Measurements from ENCODE around the gene ACTA2.

ACTA2 gene

DNA sequence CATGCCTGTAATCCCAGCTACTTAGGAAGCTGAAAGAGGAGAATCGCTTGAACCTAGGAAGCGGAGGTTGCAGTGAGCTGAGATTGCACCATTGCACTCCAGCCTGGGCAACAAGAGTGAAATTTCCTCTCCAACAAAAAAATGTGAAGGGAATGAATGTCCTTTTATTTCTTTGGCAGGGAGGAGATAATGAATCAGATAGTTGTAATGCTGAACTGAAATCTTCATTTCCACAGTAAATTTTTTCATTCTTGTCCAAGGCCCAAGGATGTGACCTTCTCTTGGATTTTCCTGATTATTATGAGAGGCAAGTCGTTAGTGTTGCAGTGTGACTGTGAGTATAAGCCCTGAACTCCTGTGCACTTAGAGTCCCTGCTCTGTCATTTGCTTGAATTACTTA, 59.0 kb downstream of the ACTA2 start:
- Histone ChIP-seq H3K36me3 (ENCODE audit: control insufficient read depth, insufficient read depth, low read length) (no peaks in the 10 kb centered on the region), H3K4me1 (ENCODE audit: control insufficient read depth, insufficient read depth, low read length, poor library complexity, severe bottlenecking) (peaks cover 23% of the 10 kb centered on the region), H3K9me3 (ENCODE audit: control insufficient read depth, low read length) (no peaks in the 10 kb centered on the region), H3K27ac (ENCODE audit: low read depth, low read length, severe bottlenecking) (no peak overlapping the region), H3K4me3 (ENCODE audit: extremely low read depth, insufficient read depth, low read length, poor library complexity, severe bottlenecking) (no peak overlapping the region)
- 80 to 83% methylated on average over 1 to 3 of the region's 3 CpGs for WGBS, 2 experiments (ENCODE audit: insufficient coverage in 2 of 2)

GRCh38 chr10:88892222-88892967, 60.2 kb downstream of the ACTA2 start:
- no peaks in the 10 kb centered on the region for H3K9me3 ChIP-seq (ENCODE audit: control insufficient read depth, low read length)
- peaks cover 13% of the 10 kb centered on the region for H3K4me1 ChIP-seq (ENCODE audit: control insufficient read depth, insufficient read depth, low read length, poor library complexity, severe bottlenecking)
- no peak overlapping the region for H3K27ac ChIP-seq (ENCODE audit: low read depth, low read length, severe bottlenecking)
- no peak overlapping the region for H3K4me3 ChIP-seq (ENCODE audit: extremely low read depth, insufficient read depth, low read length, poor library complexity, severe bottlenecking)
- WGBS, 2 experiments (ENCODE audit: insufficient coverage in 2 of 2) = no CpG with 5 or more reads among the region's 2 CpGs
- H3K36me3 ChIP-seq (ENCODE audit: control insufficient read depth, insufficient read depth, low read length) = no peaks in the 10 kb centered on the region

DNA sequence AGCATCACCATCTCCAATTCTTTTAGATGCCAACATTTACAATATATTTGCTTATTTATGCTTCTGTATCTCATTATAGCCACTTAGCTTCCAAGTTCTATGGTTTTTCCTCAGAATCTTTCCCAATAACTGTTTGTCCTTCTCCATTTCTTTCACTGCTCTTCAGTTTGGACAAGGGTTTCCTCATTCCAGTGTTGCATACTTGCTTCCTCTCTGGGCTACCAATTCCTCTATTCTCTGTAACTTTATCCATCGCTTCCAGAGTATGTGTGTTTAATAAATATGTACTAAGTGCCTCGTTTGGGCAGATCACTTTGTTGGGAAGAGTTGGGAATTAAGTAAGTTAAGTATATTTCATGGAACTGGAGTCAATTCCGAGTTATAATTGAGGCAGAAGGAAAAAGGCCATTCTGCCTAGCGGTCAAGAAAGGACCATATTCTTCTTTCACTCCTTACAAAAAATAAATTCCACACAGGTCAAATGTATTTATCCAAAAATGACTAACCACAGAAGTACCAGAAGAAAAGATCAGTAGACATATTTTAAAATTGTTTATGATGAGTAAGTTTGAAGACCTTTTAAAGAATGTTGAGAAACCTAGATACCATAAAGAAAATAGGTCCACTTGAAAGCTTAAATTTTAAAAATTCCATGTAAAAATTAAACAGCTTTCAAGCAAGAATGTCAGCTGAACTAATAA, 61.7 kb downstream of the ACTA2 start:
- H3K36me3 ChIP-seq (ENCODE audit: control insufficient read depth, insufficient read depth, low read length) = no peaks in the 10 kb centered on the region
- H3K9me3 ChIP-seq (ENCODE audit: control insufficient read depth, low read length) = no peaks in the 10 kb centered on the region
- no peak overlapping the region for H3K4me3 ChIP-seq (ENCODE audit: extremely low read depth, insufficient read depth, low read length, poor library complexity, severe bottlenecking)
- WGBS, 2 experiments (ENCODE audit: insufficient coverage in 2 of 2) = 50 to 86% methylated on average over 1 of the region's 4 CpGs
- no peak overlapping the region for H3K27ac ChIP-seq (ENCODE audit: low read depth, low read length, severe bottlenecking)
- H3K4me1 ChIP-seq (ENCODE audit: control insufficient read depth, insufficient read depth, low read length, poor library complexity, severe bottlenecking) = no peaks in the 10 kb centered on the region

DNA sequence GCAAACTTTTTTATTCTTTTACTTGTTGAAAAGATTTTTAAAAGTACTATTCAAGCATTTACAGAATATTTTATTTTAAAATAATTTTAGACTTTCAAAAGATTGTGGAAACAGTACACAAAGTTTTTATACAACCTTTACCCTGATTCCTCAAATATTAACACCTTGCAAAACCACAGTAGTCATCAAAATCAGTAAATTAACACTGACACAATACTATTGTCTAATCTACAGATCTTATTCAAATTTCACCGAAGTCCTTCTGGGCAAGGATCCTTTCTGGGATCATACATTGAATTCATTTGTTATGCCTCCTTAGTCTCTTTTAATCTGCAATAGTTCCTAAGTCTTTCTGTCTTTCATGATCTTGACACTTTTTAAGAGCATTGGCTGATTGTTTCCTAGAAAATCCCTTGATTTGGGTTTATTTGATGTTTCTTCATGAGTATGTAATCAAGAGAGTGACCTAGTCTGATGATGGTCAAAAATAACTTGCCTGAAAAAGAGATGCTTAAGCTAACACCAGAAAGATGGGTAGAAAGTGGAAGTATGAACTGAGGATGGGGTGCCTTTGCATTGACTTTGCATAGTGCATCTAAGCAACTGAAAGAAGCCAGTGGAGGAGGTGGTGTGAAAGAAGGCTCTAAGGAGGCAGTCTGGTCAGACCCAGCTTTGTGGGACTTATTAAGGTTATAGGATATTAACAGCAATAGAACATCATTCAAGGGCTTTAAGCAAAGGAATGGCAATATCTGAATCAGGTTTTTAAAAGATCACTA, 62.8 kb downstream of the ACTA2 start:
- no peak overlapping the region for H3K27ac ChIP-seq (ENCODE audit: low read depth, low read length, severe bottlenecking)
- no peaks in the 10 kb centered on the region for H3K36me3 ChIP-seq (ENCODE audit: control insufficient read depth, insufficient read depth, low read length)
- H3K9me3 ChIP-seq (ENCODE audit: control insufficient read depth, low read length) = no peaks in the 10 kb centered on the region
- WGBS, 2 experiments (ENCODE audit: insufficient coverage in 2 of 2) = 92 to 100% methylated on average over 1 of the region's 1 CpG
- H3K4me3 ChIP-seq (ENCODE audit: extremely low read depth, insufficient read depth, low read length, poor library complexity, severe bottlenecking) = no peak overlapping the region
- H3K4me1 ChIP-seq (ENCODE audit: control insufficient read depth, insufficient read depth, low read length, poor library complexity, severe bottlenecking) = no peaks in the 10 kb centered on the region

DNA sequence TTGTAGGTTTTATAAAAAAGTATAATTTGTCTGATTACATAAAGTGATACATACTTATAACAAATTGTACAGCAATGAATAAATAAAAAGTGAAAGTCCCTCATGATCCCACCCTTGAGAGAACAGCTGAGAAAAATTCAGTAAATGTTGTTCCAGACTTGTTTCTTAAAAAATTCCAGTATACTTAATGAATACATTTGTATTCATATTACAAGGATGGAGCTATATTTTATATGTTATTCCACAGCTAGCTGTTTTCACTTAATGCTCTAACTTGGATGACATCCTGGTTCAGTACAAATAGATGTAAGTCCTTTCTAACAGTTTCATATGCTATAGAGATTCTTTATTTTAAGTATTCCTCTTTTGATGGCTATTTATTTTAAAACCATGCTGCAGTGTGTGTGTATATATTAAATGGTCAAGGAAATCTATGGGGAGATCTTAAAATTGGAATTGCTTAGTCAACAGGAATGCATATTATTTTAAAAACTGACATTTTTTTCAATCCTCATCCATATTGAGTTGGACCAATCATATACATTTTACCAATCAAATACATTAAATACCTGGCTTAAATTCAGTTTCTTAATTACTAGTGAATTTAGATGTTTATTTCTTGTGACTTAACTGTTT, 63.6 kb downstream of the ACTA2 start:
- Histone ChIP-seq H3K9me3 (ENCODE audit: control insufficient read depth, low read length) (no peaks in the 10 kb centered on the region), H3K4me3 (ENCODE audit: extremely low read depth, insufficient read depth, low read length, poor library complexity, severe bottlenecking) (no peak overlapping the region), H3K36me3 (ENCODE audit: control insufficient read depth, insufficient read depth, low read length) (no peaks in the 10 kb centered on the region), H3K27ac (ENCODE audit: low read depth, low read length, severe bottlenecking) (no peak overlapping the region), H3K4me1 (ENCODE audit: control insufficient read depth, insufficient read depth, low read length, poor library complexity, severe bottlenecking) (no peaks in the 10 kb centered on the region)

GRCh38 chr10:88886557-88886956, 66.0 kb downstream of the ACTA2 start:
- H3K4me1 ChIP-seq (ENCODE audit: control insufficient read depth, insufficient read depth, low read length, poor library complexity, severe bottlenecking) = peaks cover 13% of the 10 kb centered on the region
- H3K9me3 ChIP-seq (ENCODE audit: control insufficient read depth, low read length) = no peaks in the 10 kb centered on the region
- H3K36me3 ChIP-seq (ENCODE audit: control insufficient read depth, insufficient read depth, low read length) = no peaks in the 10 kb centered on the region
- H3K4me3 ChIP-seq (ENCODE audit: extremely low read depth, insufficient read depth, low read length, poor library complexity, severe bottlenecking) = no peak overlapping the region
- H3K27ac ChIP-seq (ENCODE audit: low read depth, low read length, severe bottlenecking) = no peak overlapping the region
